MM.1S (cell line): Measurements from ENCODE around the gene PPP1R1C.
A peak's percentile ranks its signal among the peaks of the same experiment; 100 is the strongest.

Experiments used
- DNase-seq: peaks from one replicate; pipeline ENCODE4 v3.0.0-alpha.2; 2015
- H2AFZ ChIP-seq: fragments of 300-600 bp; sonication (generic); 2 replicates; pipeline ENCODE4 v1.6.0; 2016; ENCODE audit warnings: antibody characterized with exemption, low read length
- H3F3A ChIP-seq: fragments of 300-600 bp; sonication (generic); 2 replicates; pipeline ENCODE4 v1.6.1; 2016; ENCODE audit warnings: mild to moderate bottlenecking, antibody characterized with exemption, low read length, moderate library complexity, mixed read lengths; ENCODE audit not compliant: insufficient read depth
- H3K27ac ChIP-seq: fragments of 300-600 bp; sonication (generic); 2 replicates; pipeline ENCODE4 v1.5.1; 2016; ENCODE audit warnings: mild to moderate bottlenecking, low read length
- H3K27me3 ChIP-seq: fragments of 300-600 bp; sonication (generic); replicated peaks from 2 replicates; pipeline ENCODE4 v1.6.0; 2016; ENCODE audit warnings: low read length; ENCODE audit not compliant: insufficient read depth
- H3K36me3 ChIP-seq: fragments of 300-600 bp; sonication (generic); replicated peaks from 2 replicates; pipeline ENCODE4 v1.6.1; 2016; ENCODE audit warnings: mild to moderate bottlenecking, low read length, mixed read lengths; ENCODE audit not compliant: insufficient read depth
- H3K4me1 ChIP-seq: fragments of 300-600 bp; sonication (generic); 2 replicates; pipeline ENCODE4 v1.6.1; 2016; ENCODE audit warnings: low read length, mixed read lengths
- H3K4me2 ChIP-seq: fragments of 300-600 bp; sonication (generic); 2 replicates; pipeline ENCODE4 v1.6.0; 2016; ENCODE audit warnings: low read depth, low read length
- H3K4me3 ChIP-seq: fragments of 300-600 bp; sonication (generic); 2 replicates; pipeline ENCODE4 v1.5.1; 2016; ENCODE audit warnings: low read length, mixed read lengths
- H3K79me2 ChIP-seq: fragments of 300-600 bp; sonication (generic); 2 replicates; pipeline ENCODE4 v1.6.1; 2016; ENCODE audit warnings: mixed run types, low read length, mixed read lengths
- H3K9ac ChIP-seq: fragments of 300-600 bp; sonication (generic); 2 replicates; pipeline ENCODE4 v1.6.1; 2016; ENCODE audit warnings: low read length, mixed read lengths
- H3K9me2 ChIP-seq: fragments of 300-600 bp; sonication (generic); replicated peaks from 2 replicates; pipeline ENCODE4 v1.6.1; 2016; ENCODE audit warnings: mild to moderate bottlenecking, low read length, mixed read lengths; ENCODE audit not compliant: insufficient read depth
- H3K9me3 ChIP-seq: fragments of 300-600 bp; sonication (generic); replicated peaks from 2 replicates; pipeline ENCODE4 v1.6.1; 2016; ENCODE audit warnings: mild to moderate bottlenecking, low read length, mixed read lengths; ENCODE audit not compliant: insufficient read depth
- H4K20me1 ChIP-seq: fragments of 300-600 bp; sonication (generic); 2 replicates; pipeline ENCODE4 v1.6.1; 2016; ENCODE audit warnings: mild to moderate bottlenecking, low read length, moderate library complexity, mixed read lengths; ENCODE audit not compliant: insufficient read depth
- CTCF ChIP-seq: fragments of 300-600 bp; sonication (generic); IDR thresholded peaks from 2 replicates; pipeline ENCODE4 v1.5.1; 2016; ENCODE audit warnings: antibody characterized with exemption, low read length, mixed read lengths
- EZH2 ChIP-seq: fragments of 300-600 bp; sonication (generic); optimal IDR thresholded peaks from 2 replicates; pipeline ENCODE3; 2017; ENCODE audit warnings: low read depth, mild to moderate bottlenecking, antibody characterized with exemption, low read length, mixed read lengths
- EZH2phosphoT487 ChIP-seq: fragments of 300-600 bp; sonication (generic); IDR thresholded peaks from 2 replicates; pipeline ENCODE4 v1.6.1; 2018; ENCODE audit warnings: antibody characterized with exemption, low read length

The PPP1R1C gene

DNA sequence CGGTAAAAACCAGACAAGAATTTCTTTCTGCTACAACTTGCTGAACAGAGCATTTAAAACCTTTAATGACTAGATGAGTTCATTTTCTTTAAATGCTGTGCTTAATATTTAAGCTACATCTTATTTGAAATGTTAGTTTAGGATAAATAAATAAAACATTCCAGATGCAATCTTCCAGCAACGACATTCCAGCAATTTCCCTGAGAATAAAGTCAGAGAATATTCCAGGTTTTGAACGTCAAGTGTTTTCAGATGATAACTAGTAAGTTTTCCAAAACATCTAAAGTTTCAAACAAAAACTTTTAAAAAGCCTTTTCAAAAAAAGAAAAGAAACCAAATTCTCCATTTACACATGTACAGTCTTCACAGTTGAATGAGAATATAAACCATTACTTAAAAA, 104.8 kb downstream of the PPP1R1C start:
- H4K20me1 ChIP-seq, result no peaks in the 10 kb centered on the region
- no peak overlapping the region for H3K4me2 ChIP-seq
- no peaks in the 10 kb centered on the region for H3K27me3 ChIP-seq
- H3K4me1 ChIP-seq, result no peaks in the 10 kb centered on the region
- no peak overlapping the region for H3K27ac ChIP-seq
- H3K9me2 ChIP-seq, result no peaks in the 10 kb centered on the region
- no peak for DNase-seq
- H3F3A ChIP-seq, result no peaks in the 10 kb centered on the region
- H3K4me3 ChIP-seq, result no peak overlapping the region
- no peak for TF ChIP-seq CTCF
- H3K9me3 ChIP-seq, result no peaks in the 10 kb centered on the region
- no peak overlapping the region for H2AFZ ChIP-seq
- no peaks in the 10 kb centered on the region for H3K79me2 ChIP-seq
- no peaks in the 10 kb centered on the region for H3K36me3 ChIP-seq
- H3K9ac ChIP-seq, result no peak overlapping the region

GRCh38 chr2:182097571-182098164, 112.0 kb downstream of the PPP1R1C start:
- Histone ChIP-seq H3K9me2 (no peaks in the 10 kb centered on the region), H3K9me3 (no peaks in the 10 kb centered on the region), H3K27me3 (no peaks in the 10 kb centered on the region), H3K4me1 (no peaks in the 10 kb centered on the region), H3K4me3 (no peak overlapping the region), H3K36me3 (no peaks in the 10 kb centered on the region), H3K79me2 (no peaks in the 10 kb centered on the region), H3F3A (no peaks in the 10 kb centered on the region), H3K9ac (no peak overlapping the region), H4K20me1 (no peaks in the 10 kb centered on the region), H2AFZ (0 out of 2 replicates have a peak overlapping the region, but pooled peaks have one; percentile 7), H3K27ac (no peak overlapping the region), H3K4me2 (no peak overlapping the region)
- DNase-seq, result no peak
- TF ChIP-seq CTCF (no peak), EZH2 (no peak), EZH2phosphoT487 (no peak)

- Histone ChIP-seq H2AFZ (no peak overlapping the region), H3K36me3 (no peaks in the 10 kb centered on the region), H3K4me3 (no peak overlapping the region), H3K9me3 (no peaks in the 10 kb centered on the region), H3K27me3 (no peaks in the 10 kb centered on the region), H3K27ac (no peak overlapping the region), H3K4me2 (no peak overlapping the region), H3K79me2 (no peaks in the 10 kb centered on the region), H3K4me1 (no peaks in the 10 kb centered on the region), H3F3A (no peaks in the 10 kb centered on the region), H3K9ac (no peak overlapping the region), H4K20me1 (no peaks in the 10 kb centered on the region), H3K9me2 (no peaks in the 10 kb centered on the region)
- no peak for TF ChIP-seq EZH2
- no peak for TF ChIP-seq CTCF
- TF ChIP-seq EZH2phosphoT487, result no peak
- DNase-seq, result no peak
Observed at GRCh38 chr2:182098648-182099047, 113.0 kb downstream of the PPP1R1C start.
